ENCODE data around the gene KIF14. TPM values are rescaled to one million over a fixed set of nuclear protein-coding genes. Genes with fewer than 3 reads are reported as not detected.

The KIF14 gene
- total and polyA plus RNA-seq, 2 of the 4 experiments (the other 2 are of a cell fraction) = 2.3 to 4.7 TPM

- CTCF ChIA-PET = interaction anchor here (0.6 to 1.7 kb wide), 13 partner anchors 9 to 1009 kb away, joined by 3 to 8 read pairs (median 4); no protein-coding TSS in a partner anchor
- no peak overlapping the region for H4K5ac ChIP-seq (ENCODE audit: low read depth, low read length)
- H3K9me1 ChIP-seq (ENCODE audit: insufficient read depth, low read length) = no peaks in the 10 kb centered on the region
- H3K56ac ChIP-seq (ENCODE audit: extremely low read depth, insufficient read depth, low read length) = no peak overlapping the region
- H3K14ac ChIP-seq (replicated peaks; ENCODE audit: low read depth, low read length) = no peak overlapping the region
- H2AK9ac ChIP-seq (replicated peaks; ENCODE audit: low read depth, low read length, poor library complexity) = no peak overlapping the region
- no peak overlapping the region for H2BK20ac ChIP-seq (ENCODE audit: low read depth, low read length)
- H2AFZ ChIP-seq (replicated peaks; ENCODE audit: low read length, poor library complexity) = no peak overlapping the region
- POLR2A ChIA-PET (ENCODE audit: unreplicated experiment) = interaction anchor here (0.5 kb wide), 1 partner anchor 279 kb away, joined by 3 read pairs; no protein-coding TSS in a partner anchor
- no peak overlapping the region for H3K18ac ChIP-seq (ENCODE audit: low read depth, low read length)
- no peak overlapping the region for H3K27ac ChIP-seq (ENCODE audit: insufficient read depth, low read length)
- H3K4me2 ChIP-seq (ENCODE audit: low read depth, low read length) = no peak overlapping the region
- no peaks in the 10 kb centered on the region for H3K9me3 ChIP-seq (ENCODE audit: control insufficient read depth, insufficient read depth, low read length)
- BruUV-seq (replicated peaks) = no TSS peak
- no peak overlapping the region for H2BK120ac ChIP-seq (ENCODE audit: low read depth, low read length)
- H4K20me1 ChIP-seq (ENCODE audit: insufficient read depth, low read length) = no peaks in the 10 kb centered on the region
- peak; percentile 77 for DNase-seq
- H4K8ac ChIP-seq (ENCODE audit: low read depth in 2 of 2, low read length in 2 of 2) = no peak overlapping the region
- dilution Hi-C loops (cut with HindIII; ENCODE audit: low sequenced_read_pairs, unreplicated experiment) (no loop called here), in situ Hi-C loops (cut with MboI; ENCODE audit: low sequenced_read_pairs) (no loop called here), intact Hi-C loops (cut with micrococcal nuclease) (loop anchor here (1.0 kb wide), 1 partner anchor 484 kb away; no protein-coding TSS in a partner anchor)
- H3K4ac ChIP-seq (ENCODE audit: low read depth, low read length) = no peak overlapping the region
- no CpG with 5 or more reads among the region's 2 CpGs for WGBS, 2 experiments (ENCODE audit: extremely low coverage in 2 of 2, insufficient read length in 1 of 2)
- no peak overlapping the region for H3K4me3 ChIP-seq (ENCODE audit: insufficient read depth, low read depth, low read length)
- no peak overlapping the region for H2BK5ac ChIP-seq (ENCODE audit: low read depth, low read length, poor library complexity, severe bottlenecking)
- TF ChIP-seq, protein P1, sequence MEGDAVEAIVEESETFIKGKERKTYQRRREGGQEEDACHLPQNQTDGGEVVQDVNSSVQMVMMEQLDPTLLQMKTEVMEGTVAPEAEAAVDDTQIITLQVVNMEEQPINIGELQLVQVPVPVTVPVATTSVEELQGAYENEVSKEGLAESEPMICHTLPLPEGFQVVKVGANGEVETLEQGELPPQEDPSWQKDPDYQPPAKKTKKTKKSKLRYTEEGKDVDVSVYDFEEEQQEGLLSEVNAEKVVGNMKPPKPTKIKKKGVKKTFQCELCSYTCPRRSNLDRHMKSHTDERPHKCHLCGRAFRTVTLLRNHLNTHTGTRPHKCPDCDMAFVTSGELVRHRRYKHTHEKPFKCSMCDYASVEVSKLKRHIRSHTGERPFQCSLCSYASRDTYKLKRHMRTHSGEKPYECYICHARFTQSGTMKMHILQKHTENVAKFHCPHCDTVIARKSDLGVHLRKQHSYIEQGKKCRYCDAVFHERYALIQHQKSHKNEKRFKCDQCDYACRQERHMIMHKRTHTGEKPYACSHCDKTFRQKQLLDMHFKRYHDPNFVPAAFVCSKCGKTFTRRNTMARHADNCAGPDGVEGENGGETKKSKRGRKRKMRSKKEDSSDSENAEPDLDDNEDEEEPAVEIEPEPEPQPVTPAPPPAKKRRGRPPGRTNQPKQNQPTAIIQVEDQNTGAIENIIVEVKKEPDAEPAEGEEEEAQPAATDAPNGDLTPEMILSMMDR (conservative IDR thresholded peaks at IDR 0.05; ENCODE audit: low read depth, low read length) = peak; percentile 74
- TF ChIP-seq SMC3 (IDR thresholded peaks at IDR 0.05; ENCODE audit: low read depth, low read length) = peak; percentile 70
- no peak for TF ChIP-seq BHLHE40 (IDR thresholded peaks at IDR 0.05; ENCODE audit: low read depth, low read length)
- peak; percentile 74 for TF ChIP-seq RAD21 (IDR thresholded peaks at IDR 0.05; ENCODE audit: low read length)
- ATAC-seq (ENCODE audit: low read depth) = peak; percentile 94
- no peaks in the 10 kb centered on the region for H3K36me3 ChIP-seq (ENCODE audit: control insufficient read depth, insufficient read depth, low read length)
- no peaks in the 10 kb centered on the region; a peak in 1 of 4 replicates for H3K79me1 ChIP-seq (ENCODE audit: low read depth in 1 of 2, low read length in 2 of 2)
- H4K91ac ChIP-seq (ENCODE audit: insufficient read depth, low read depth, low read length) = no peak overlapping the region
- H2BK15ac ChIP-seq (ENCODE audit: low read depth, low read length) = no peak overlapping the region
- H3K27me3 ChIP-seq (ENCODE audit: control insufficient read depth, insufficient read depth, low read length) = no peaks in the 10 kb centered on the region
- H3K9ac ChIP-seq (ENCODE audit: low read depth, low read length) = no peak overlapping the region
- H3K4me1 ChIP-seq (ENCODE audit: control insufficient read depth, insufficient read depth, low read length) = no peaks in the 10 kb centered on the region
- no peak overlapping the region for H2AK5ac ChIP-seq (ENCODE audit: low read depth, low read length)
- H3K23ac ChIP-seq (ENCODE audit: low read depth, low read length) = no peak overlapping the region
Measured at GRCh38 chr1:200558866-200559459, 61.6 kb downstream of the KIF14 start.

Measured in IMR-90 (cell line).